RWPE2 (cell line): ENCODE data around the gene PHB1.
A peak's percentile ranks its signal among the peaks of the same experiment; 100 is the strongest.

Experiments used
- ATAC-seq: fragments of 200-7000 bp; cut with Tn5 transposase; 3 replicates; pipeline ENCODE4 v1.9.1; 2021; ENCODE audit warnings: low read depth
- DNase-seq: peaks from one replicate; pipeline ENCODE4 v3.0.0-alpha.2; 2020; ENCODE audit warnings: low spot score
- H3K27ac ChIP-seq: fragments of 450-650 bp; 2 replicates; pipeline ENCODE4 v1.5.1; 2017; ENCODE audit warnings: mild to moderate bottlenecking; ENCODE audit not compliant: poor library complexity, severe bottlenecking
- H3K27me3 ChIP-seq: fragments of 250-450 bp; sonication (Bioruptor Pico); 2 replicates; pipeline ENCODE4 v1.5.1; 2021; ENCODE audit warnings: mild to moderate bottlenecking, moderate library complexity; ENCODE audit not compliant: insufficient read depth, poor library complexity, severe bottlenecking
- H3K36me3 ChIP-seq: fragments of 250-450 bp; sonication (Bioruptor Pico); 2 replicates; pipeline ENCODE4 v1.5.1; 2020; ENCODE audit warnings: low read depth, mild to moderate bottlenecking, moderate library complexity
- H3K4me1 ChIP-seq: fragments of 250-450 bp; sonication (Bioruptor Pico); 2 replicates; pipeline ENCODE4 v1.5.1; 2021; ENCODE audit warnings: mild to moderate bottlenecking, moderate library complexity; ENCODE audit not compliant: insufficient read depth, poor library complexity, severe bottlenecking
- H3K4me3 ChIP-seq: fragments of 250-450 bp; sonication (Bioruptor Pico); 2 replicates; pipeline ENCODE4 v1.5.1; 2021; ENCODE audit warnings: mild to moderate bottlenecking, moderate library complexity; ENCODE audit not compliant: severe bottlenecking
- H3K9me3 ChIP-seq: fragments of 250-450 bp; sonication (Bioruptor Pico); 2 replicates; pipeline ENCODE4 v1.5.1; 2021; ENCODE audit warnings: mild to moderate bottlenecking, moderate library complexity; ENCODE audit not compliant: severe bottlenecking
- TF ChIP-seq, protein P1 (sequence below): fragments of 450-650 bp; IDR thresholded peaks from one replicate; pipeline ENCODE4 v1.5.1; 2017; ENCODE audit warnings: mild to moderate bottlenecking, moderate library complexity; ENCODE audit not compliant: poor library complexity, severe bottlenecking

Gene PHB1

DNA sequence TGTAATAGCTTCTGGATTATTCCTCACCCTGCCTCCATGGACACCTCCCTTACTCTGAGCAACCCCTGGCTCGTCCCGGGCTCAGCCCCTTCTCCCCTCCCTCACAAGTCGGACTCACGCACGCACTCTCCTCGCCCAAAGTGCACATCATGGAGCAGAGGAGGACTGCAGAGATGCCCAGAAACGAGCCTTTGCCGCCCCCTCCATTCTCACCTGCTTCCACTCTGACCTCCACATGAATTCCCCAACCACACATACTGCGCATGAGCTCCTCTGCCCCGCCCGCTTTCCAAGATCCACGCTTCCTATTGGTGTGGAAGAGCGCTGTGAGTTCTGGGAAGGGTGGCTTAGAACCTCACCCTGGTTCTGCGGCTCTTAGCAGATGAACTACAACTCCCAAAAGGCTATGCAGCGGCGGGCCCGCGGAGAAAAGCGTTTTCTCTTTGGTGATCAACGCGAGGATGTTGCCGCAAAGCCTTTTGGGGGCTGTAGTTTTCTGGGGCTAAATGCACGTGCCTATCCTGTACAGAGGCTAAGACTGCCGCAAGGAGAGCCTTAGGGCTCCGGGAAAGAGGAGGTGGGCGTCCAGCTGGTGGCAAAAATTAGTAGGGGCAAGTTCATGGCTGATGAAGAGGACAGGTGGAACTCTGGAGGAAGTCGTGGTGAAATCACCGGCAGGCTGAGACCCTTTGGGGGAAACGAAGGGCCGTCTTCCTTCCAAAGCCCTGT, at the start of gene PHB1:
Gene PHB1, minus strand, starts transcription at position 261 of the 729 bp plus-strand sequence. CDS start 1,618 bp downstream, outside the sequence.
- peaks cover 33% of the 10 kb centered on the region for H3K36me3 ChIP-seq

DNA sequence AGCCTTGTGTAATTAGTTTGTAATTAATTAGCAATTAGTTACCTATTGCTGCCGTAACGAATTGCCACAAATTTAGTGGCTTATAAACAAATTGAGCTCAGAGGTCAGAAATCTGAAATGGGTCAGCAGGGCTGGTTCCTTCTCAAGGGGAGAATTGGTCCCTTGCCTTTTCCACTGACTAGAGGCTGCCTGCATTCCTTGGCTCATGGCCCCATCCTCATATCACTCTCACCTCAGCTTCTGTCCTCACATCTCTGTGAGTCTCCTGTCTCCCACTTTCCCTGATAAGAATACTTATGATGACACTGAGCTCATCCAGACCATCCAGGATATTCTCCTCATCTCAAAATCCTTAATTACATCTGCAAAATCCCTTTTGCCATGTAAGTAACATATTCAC, 49.4 kb upstream of the PHB1 start:
- Histone ChIP-seq H3K36me3 (no peaks in the 10 kb centered on the region), H3K4me3 (no peak overlapping the region), H3K27me3 (no peaks in the 10 kb centered on the region), H3K4me1 (no peaks in the 10 kb centered on the region), H3K27ac (no peak overlapping the region), H3K9me3 (peaks cover 2% of the 10 kb centered on the region)
- DNase-seq (no peak), ATAC-seq (no peak)
- TF ChIP-seq, protein P1, sequence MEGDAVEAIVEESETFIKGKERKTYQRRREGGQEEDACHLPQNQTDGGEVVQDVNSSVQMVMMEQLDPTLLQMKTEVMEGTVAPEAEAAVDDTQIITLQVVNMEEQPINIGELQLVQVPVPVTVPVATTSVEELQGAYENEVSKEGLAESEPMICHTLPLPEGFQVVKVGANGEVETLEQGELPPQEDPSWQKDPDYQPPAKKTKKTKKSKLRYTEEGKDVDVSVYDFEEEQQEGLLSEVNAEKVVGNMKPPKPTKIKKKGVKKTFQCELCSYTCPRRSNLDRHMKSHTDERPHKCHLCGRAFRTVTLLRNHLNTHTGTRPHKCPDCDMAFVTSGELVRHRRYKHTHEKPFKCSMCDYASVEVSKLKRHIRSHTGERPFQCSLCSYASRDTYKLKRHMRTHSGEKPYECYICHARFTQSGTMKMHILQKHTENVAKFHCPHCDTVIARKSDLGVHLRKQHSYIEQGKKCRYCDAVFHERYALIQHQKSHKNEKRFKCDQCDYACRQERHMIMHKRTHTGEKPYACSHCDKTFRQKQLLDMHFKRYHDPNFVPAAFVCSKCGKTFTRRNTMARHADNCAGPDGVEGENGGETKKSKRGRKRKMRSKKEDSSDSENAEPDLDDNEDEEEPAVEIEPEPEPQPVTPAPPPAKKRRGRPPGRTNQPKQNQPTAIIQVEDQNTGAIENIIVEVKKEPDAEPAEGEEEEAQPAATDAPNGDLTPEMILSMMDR = no peak

More for the DNA sequence above, at the start of gene PHB1:
- H3K4me3 ChIP-seq = peak within 1 kb of the TSS; percentile 73
- TF ChIP-seq, protein P1 = no peak
- H3K27me3 ChIP-seq = no peaks in the 10 kb centered on the region
- H3K27ac ChIP-seq = peak within 1 kb of the TSS; percentile 5
- DNase-seq (peak; percentile 96), ATAC-seq (peak; percentile 100)
- no peaks in the 10 kb centered on the region for H3K9me3 ChIP-seq
- H3K4me1 ChIP-seq = peaks cover 4% of the 10 kb centered on the region

DNA sequence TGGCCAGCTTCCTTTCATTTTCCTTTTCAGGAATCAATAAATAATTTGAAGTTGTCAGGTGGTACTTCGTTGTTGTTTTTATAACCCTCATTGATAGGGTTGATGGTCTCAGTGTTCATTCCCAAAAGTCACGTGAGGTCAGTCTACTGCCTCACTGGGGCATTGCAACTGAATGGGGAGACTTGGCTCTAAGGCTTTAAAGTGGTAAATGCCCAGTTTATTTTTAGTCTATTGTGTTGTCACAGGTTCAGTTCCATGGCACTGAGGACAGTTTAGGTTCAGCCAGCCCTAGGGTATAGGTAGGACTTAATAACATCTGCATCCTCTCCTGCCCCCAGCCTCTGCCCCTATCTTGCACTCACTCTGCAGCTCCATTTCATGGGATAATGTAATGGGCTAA, 46.9 kb upstream of the PHB1 start:
- Histone ChIP-seq H3K27me3 (peaks cover 6% of the 10 kb centered on the region), H3K4me3 (no peak overlapping the region), H3K27ac (no peak overlapping the region), H3K36me3 (no peaks in the 10 kb centered on the region), H3K9me3 (peaks cover 2% of the 10 kb centered on the region), H3K4me1 (no peaks in the 10 kb centered on the region)
- ATAC-seq = no peak
- TF ChIP-seq, protein P1 = no peak
- no peak for DNase-seq

DNA sequence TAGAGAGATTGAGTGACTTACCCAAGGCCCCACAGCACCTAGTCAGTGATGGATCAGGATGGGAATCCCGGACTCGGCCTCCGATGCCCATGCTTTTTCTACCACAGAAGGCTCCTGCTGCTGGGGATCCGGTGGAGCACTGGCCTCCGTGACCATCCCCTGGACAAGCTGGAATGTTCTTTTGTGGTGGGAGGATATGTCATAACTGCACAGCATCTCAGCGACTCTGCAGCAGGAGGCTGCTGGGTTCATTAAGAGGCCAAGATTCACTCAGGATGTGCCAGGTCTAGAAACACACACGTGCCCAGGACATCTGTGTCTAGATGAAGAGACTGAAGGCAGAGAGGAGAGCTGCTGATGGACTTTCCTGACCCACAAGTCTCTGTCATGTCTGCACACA, 45.7 kb upstream of the PHB1 start:
- Histone ChIP-seq H3K4me1 (no peaks in the 10 kb centered on the region), H3K36me3 (no peaks in the 10 kb centered on the region), H3K27me3 (peaks cover 6% of the 10 kb centered on the region), H3K9me3 (peaks cover 2% of the 10 kb centered on the region), H3K27ac (no peak overlapping the region), H3K4me3 (no peak overlapping the region)
- DNase-seq = no peak
- no peak for ATAC-seq
- TF ChIP-seq, protein P1 = no peak

DNA sequence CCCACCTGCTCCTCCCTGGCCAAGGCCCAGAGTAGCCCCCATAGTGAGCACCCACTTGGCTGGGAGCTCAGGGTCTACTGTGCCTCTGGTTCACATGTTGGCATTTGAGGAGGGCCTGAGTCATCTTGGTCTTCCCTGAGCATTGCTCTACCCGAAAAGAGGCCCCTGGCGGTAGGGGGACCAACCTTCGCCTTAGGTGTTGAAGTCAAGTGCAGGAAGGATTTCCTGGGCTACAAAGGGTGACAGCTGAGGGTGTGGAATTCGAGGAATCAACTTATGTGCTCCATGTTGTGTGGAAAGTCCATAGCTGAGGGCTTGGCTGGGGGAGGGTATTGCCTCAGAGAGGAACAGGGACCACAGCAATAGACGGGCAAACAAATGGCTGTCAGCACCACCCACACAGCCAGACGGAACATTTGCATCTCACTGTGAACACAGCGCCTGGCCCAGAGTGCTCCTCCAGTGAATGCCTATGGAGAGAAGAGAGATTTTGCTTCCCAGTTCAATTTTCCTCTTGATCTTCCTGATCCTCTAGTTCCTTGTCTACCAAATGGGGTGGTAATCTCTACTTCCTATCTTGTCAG, 44.8 kb upstream of the PHB1 start:
- H3K4me3 ChIP-seq = no peak overlapping the region
- H3K27ac ChIP-seq = no peak overlapping the region
- H3K36me3 ChIP-seq = no peaks in the 10 kb centered on the region
- no peak for DNase-seq
- peaks cover 2% of the 10 kb centered on the region for H3K9me3 ChIP-seq
- no peaks in the 10 kb centered on the region for H3K4me1 ChIP-seq
- ATAC-seq = no peak
- TF ChIP-seq, protein P1 = no peak
- H3K27me3 ChIP-seq = peaks cover 6% of the 10 kb centered on the region
